Natural killer cell (primary cell): ENCODE measurements around the gene FBXO38. TPM values are rescaled to one million over a fixed set of nuclear protein-coding genes. Genes with fewer than 3 reads are reported as not detected.

Source experiments
- ATAC-seq, 3 donors: fragments of 150-1000 bp in 2 of 3; fragments of 200-7000 bp in 1 of 3; cut with Tn5 transposase; 1 replicate in 1 of 3; 2 replicates in 2 of 3; pipeline ENCODE4 v1.10.0; 2021; ENCODE audit warnings: mild to moderate bottlenecking in 2 of 3, moderate library complexity in 2 of 3
- DNase-seq, 2 donors: peaks; one replicate each; pipeline versions ENCODE4 v3.0.0 to v3.0.0-alpha.2; 2013 to 2021; ENCODE audit warnings: mixed read lengths in 1 of 2
- H3K27ac ChIP-seq: one replicate; pipeline ENCODE4 v1.5.1; 2013; ENCODE audit warnings: mild to moderate bottlenecking, low read length
- H3K27me3 ChIP-seq: one replicate; pipeline ENCODE4 v1.6.1; 2013; ENCODE audit warnings: low read length; ENCODE audit not compliant: control insufficient read depth, insufficient read depth
- H3K36me3 ChIP-seq: one replicate; pipeline ENCODE4 v1.6.1; 2013; ENCODE audit warnings: low read length; ENCODE audit not compliant: control insufficient read depth, insufficient read depth
- H3K4me1 ChIP-seq: one replicate; pipeline ENCODE4 v1.6.1; 2013; ENCODE audit warnings: low read length; ENCODE audit not compliant: control insufficient read depth, insufficient read depth
- H3K4me3 ChIP-seq: one replicate; pipeline ENCODE4 v1.5.1; 2013; ENCODE audit warnings: low read length
- H3K9me3 ChIP-seq: one replicate; pipeline ENCODE4 v1.6.1; 2013; ENCODE audit warnings: low read length; ENCODE audit not compliant: control insufficient read depth, insufficient read depth
- H3K27ac Mint-ChIP-seq, 2 donors: one replicate each; pipeline ENCODE4 v1.8.0; 2022; ENCODE audit warnings: mild to moderate bottlenecking in 2 of 2, mixed read lengths in 2 of 2, moderate library complexity in 1 of 2
- H3K27me3 Mint-ChIP-seq, 2 donors: one replicate each; pipeline ENCODE4 v1.8.0; 2022; ENCODE audit warnings: low read depth in 2 of 2, mixed read lengths in 2 of 2
- H3K36me3 Mint-ChIP-seq: one replicate; pipeline ENCODE4 v1.8.0; 2022; ENCODE audit warnings: mixed read lengths
- H3K4me1 Mint-ChIP-seq, 2 donors: one replicate each; pipeline ENCODE4 v1.8.0; 2022; ENCODE audit warnings: mixed read lengths in 2 of 2
- H3K4me3 Mint-ChIP-seq: one replicate; pipeline ENCODE4 v1.8.0; 2022; ENCODE audit warnings: mild to moderate bottlenecking, moderate library complexity, mixed read lengths
- H3K9me3 Mint-ChIP-seq, 2 donors: one replicate each; pipeline ENCODE4 v1.8.0; 2022; ENCODE audit warnings: mixed read lengths in 2 of 2
- WGBS: methylation state at CpG from one replicate; pipeline ENCODE4 v1.1.7; 2013; ENCODE audit warnings: missing lambda C conversion rate; ENCODE audit not compliant: insufficient coverage; 5-methylcytosine and 5-hydroxymethylcytosine counted together
- intact Hi-C: fragments of 100-400 bp; cut with micrococcal nuclease; formaldehyde crosslinking; loops from one replicate; pipeline ENCODE4 v1.14.2; 2022
- total RNA-seq, 4 donors: library from RNA; stranded (reverse); fragments of 120-200 nt in 1 of 4; gene quantifications; one replicate each; pipeline versions ENCODE4 v1.2.3 to v1.2.4, GENCODE V29; 2013 to 2022
- TF ChIP-seq, protein P1 (sequence below): fragments of 200-600 bp; IDR thresholded peaks from one replicate; pipeline ENCODE4 v1.8.0; 2022; ENCODE audit warnings: antibody characterized with exemption

Gene FBXO38
- total RNA-seq, 3 donors from 2014 or later (not counting 1 experiment from before 2014, with no cell fraction given): 55.2 to 76.6 (median 65.1) TPM

DNA sequence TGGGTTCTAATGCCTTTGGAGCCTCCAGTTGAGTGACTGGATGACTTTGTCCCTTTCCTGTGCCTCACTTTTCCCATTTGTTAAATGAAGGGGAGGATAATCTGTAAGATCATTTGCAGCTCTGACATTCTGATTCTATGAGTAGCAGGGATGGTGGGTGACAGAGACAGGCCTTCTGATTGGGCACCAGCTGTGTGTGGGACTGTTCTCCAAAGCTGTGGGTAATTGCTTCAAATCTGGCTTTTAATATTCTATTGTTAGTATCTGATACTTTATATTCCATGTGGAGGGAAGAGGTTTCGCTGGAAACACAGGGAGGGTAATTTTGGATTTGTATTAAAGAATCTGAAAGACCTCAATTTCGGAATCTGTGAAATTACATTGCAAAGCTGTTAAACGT, 102.7 kb downstream of the FBXO38 start:
- H3K27me3 Mint-ChIP-seq: peaks cover 41 to 83% of the 10 kb centered on the region in 2 donors

DNA sequence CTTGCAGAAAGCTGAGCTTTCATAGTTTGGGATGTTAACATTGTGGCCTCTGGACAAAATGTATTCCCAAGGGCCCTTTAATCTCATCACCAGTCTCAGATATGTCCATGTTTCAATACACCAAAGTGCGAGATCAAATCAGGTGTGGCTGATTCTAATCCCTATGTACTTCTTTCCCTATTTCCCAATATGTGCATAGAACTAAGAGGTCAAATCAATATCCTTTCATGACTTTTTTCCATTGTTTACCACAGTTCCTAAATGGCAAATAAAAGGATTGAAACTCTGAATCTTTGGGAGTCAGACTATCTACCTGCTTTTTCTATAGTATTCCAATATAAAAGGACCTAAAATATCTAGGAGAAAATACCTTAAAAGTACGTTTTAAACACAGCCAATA, 105.0 kb downstream of the FBXO38 start:
- Mint-ChIP-seq H3K36me3 (no peaks in the 10 kb centered on the region), H3K9me3 (no peaks in the 10 kb centered on the region), H3K27me3 (peaks cover 31 to 64% of the 10 kb centered on the region in 2 donors), H3K4me1 (no peaks in the 10 kb centered on the region), H3K27ac (no peak overlapping the region), H3K4me3 (no peak overlapping the region)
- H3K4me1 ChIP-seq: no peaks in the 10 kb centered on the region
- no peak overlapping the region for H3K4me3 ChIP-seq
- H3K27me3 ChIP-seq: no peaks in the 10 kb centered on the region
- TF ChIP-seq, protein P1, sequence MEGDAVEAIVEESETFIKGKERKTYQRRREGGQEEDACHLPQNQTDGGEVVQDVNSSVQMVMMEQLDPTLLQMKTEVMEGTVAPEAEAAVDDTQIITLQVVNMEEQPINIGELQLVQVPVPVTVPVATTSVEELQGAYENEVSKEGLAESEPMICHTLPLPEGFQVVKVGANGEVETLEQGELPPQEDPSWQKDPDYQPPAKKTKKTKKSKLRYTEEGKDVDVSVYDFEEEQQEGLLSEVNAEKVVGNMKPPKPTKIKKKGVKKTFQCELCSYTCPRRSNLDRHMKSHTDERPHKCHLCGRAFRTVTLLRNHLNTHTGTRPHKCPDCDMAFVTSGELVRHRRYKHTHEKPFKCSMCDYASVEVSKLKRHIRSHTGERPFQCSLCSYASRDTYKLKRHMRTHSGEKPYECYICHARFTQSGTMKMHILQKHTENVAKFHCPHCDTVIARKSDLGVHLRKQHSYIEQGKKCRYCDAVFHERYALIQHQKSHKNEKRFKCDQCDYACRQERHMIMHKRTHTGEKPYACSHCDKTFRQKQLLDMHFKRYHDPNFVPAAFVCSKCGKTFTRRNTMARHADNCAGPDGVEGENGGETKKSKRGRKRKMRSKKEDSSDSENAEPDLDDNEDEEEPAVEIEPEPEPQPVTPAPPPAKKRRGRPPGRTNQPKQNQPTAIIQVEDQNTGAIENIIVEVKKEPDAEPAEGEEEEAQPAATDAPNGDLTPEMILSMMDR: no peak
- intact Hi-C loops: no loop called here
- H3K27ac ChIP-seq: no peak overlapping the region
- no peaks in the 10 kb centered on the region for H3K9me3 ChIP-seq
- ATAC-seq: no peak
- no peak for DNase-seq
- H3K36me3 ChIP-seq: no peaks in the 10 kb centered on the region
- WGBS: 89% methylated on average over 1 of the region's 2 CpGs

More for the DNA sequence above, 102.7 kb downstream of the FBXO38 start:
- H3K9me3 ChIP-seq: no peaks in the 10 kb centered on the region
- DNase-seq (no peak), ATAC-seq (no peak)
- no peak overlapping the region for H3K4me3 ChIP-seq
- no peaks in the 10 kb centered on the region for H3K36me3 Mint-ChIP-seq
- H3K27ac ChIP-seq: no peak overlapping the region
- no peak overlapping the region for H3K27ac Mint-ChIP-seq
- TF ChIP-seq, protein P1: no peak
- H3K9me3 Mint-ChIP-seq: no peaks in the 10 kb centered on the region
- no peaks in the 10 kb centered on the region for H3K36me3 ChIP-seq
- H3K27me3 ChIP-seq: no peaks in the 10 kb centered on the region
- 70% methylated on average over 3 of the region's 3 CpGs for WGBS
- intact Hi-C loops: no loop called here
- no peak overlapping the region for H3K4me3 Mint-ChIP-seq
- peaks cover 9% of the 10 kb centered on the region in 2 donors for H3K4me1 Mint-ChIP-seq
- H3K4me1 ChIP-seq: peaks cover 6% of the 10 kb centered on the region

DNA sequence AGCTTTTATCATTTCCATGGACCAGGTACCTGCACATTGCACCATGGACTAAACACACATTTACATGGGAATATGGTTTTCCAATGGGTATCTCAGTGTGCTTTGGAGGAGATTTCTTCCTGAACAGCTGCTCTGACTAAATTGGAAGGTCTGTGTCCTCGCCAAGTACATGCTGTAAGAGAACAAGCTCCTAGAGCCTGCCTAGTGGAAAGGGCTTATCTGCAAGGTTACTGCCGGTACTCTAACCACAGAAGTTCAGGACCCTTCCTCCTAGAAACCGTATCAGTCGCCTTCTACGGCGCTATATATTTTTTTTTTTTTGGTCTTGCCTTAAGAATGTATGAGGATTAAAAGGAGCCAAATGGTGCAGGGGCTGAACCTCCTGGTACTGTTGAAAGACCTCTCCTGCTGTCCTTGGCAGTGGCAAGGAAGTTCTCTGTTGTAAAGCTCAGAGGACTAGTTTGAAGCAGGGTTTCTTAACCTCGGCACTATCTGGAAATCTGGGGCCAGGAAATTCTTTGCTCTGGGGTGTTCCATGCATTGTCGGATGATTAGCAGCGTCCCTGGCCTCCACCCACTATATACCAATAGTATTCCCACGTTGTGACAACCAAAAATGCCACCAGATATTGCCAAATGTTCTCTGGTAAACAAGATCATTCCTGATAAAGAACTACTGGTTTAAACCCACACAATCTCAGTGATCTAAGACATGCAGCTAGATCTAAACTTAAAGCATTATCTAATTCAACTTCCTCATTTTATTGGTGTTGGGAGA, 107.4 kb downstream of the FBXO38 start:
- DNase-seq: no peak
- Histone ChIP-seq H3K4me3 (no peak overlapping the region), H3K4me1 (no peaks in the 10 kb centered on the region), H3K27ac (no peak overlapping the region), H3K9me3 (no peaks in the 10 kb centered on the region), H3K27me3 (no peaks in the 10 kb centered on the region), H3K36me3 (no peaks in the 10 kb centered on the region)
- Mint-ChIP-seq H3K4me1 (no peaks in the 10 kb centered on the region), H3K27ac (no peak overlapping the region), H3K4me3 (no peak overlapping the region), H3K9me3 (no peaks in the 10 kb centered on the region), H3K36me3 (no peaks in the 10 kb centered on the region), H3K27me3 (peaks cover 26 to 50% of the 10 kb centered on the region in 2 donors)
- intact Hi-C loops: no loop called here
- TF ChIP-seq, protein P1: no peak
- 38% methylated on average over 10 of the region's 10 CpGs for WGBS
- peak in 1 of 3 donors; percentile 70 for ATAC-seq
